Panc1 (cell line): ENCODE measurements around the gene C1orf198. TPM values are rescaled to one million over a fixed set of nuclear protein-coding genes. Genes with fewer than 3 reads are reported as not detected.
"Not testable (repeated sequence)": the region's sequence is repeated elsewhere in the genome, so short reads cannot be mapped to it uniquely, and the experiment has no call there.

Experiments
- ATAC-seq: fragments of 200-7000 bp; cut with Tn5 transposase; 2 replicates; pipeline ENCODE4 v1.9.1; 2020; ENCODE audit warnings: mild to moderate bottlenecking, moderate library complexity
- BruUV-seq: library from RNA; stranded (reverse); fragments of 400-500 nt; replicated peaks from 2 replicates; lab custom pipeline; 2021; lab: Mats Ljungman, UMichigan
- CTCF ChIA-PET: fragments of 300-600 bp; sonication (Branson Sonifier 250); formaldehyde crosslinking; loops from one replicate; lab custom pipeline; 2022; ENCODE audit warnings: antibody characterized with exemption; lab: Charles Lee
- POLR2A ChIA-PET: fragments of 300-600 bp; sonication (Branson Sonifier 250); formaldehyde crosslinking; loops from one replicate; lab custom pipeline; 2022; ENCODE audit warnings: antibody characterized with exemption; lab: Charles Lee
- DNase-seq: peaks from one replicate; pipeline ENCODE4 v3.0.0-alpha.2; 2010; ENCODE audit warnings: low read depth, low spot score
- H3K27ac ChIP-seq: 2 replicates; pipeline ENCODE4 v1.5.1; 2011; ENCODE audit warnings: mild to moderate bottlenecking, low read length, inconsistent platforms
- H3K27me3 ChIP-seq: fragments of 200-500 bp; sonication (Bioruptor generic); 2 replicates; pipeline ENCODE4 v1.6.0; 2014; ENCODE audit warnings: low read length, inconsistent platforms; ENCODE audit not compliant: control insufficient read depth, insufficient read depth
- H3K36me3 ChIP-seq: fragments of 200-500 bp; sonication (Bioruptor generic); 2 replicates; pipeline ENCODE4 v1.5.1; 2014; ENCODE audit warnings: inconsistent platforms, mild to moderate bottlenecking, low read length, moderate library complexity; ENCODE audit not compliant: control insufficient read depth, insufficient read depth
- H3K4me1 ChIP-seq: 2 replicates; pipeline ENCODE4 v1.5.1; 2011; ENCODE audit warnings: inconsistent platforms, mild to moderate bottlenecking, low read length, moderate library complexity; ENCODE audit not compliant: control insufficient read depth, insufficient read depth
- H3K4me3 ChIP-seq, 2 experiments: 2 replicates each; pipeline ENCODE4 v1.5.1; 2011 to 2012; ENCODE audit warnings: low read depth in 2 of 2, low read length in 2 of 2, mild to moderate bottlenecking in 2 of 2, inconsistent platforms in 1 of 2, moderate library complexity in 1 of 2
- H3K9me3 ChIP-seq: fragments of 200-500 bp; sonication (Bioruptor generic); 2 replicates; pipeline ENCODE4 v1.5.1; 2014; ENCODE audit warnings: low read depth, mild to moderate bottlenecking, inconsistent platforms, low read length, moderate library complexity; ENCODE audit not compliant: control insufficient read depth, insufficient read depth
- CTCF ChIP-seq: fragments of 450-650 bp; IDR thresholded peaks from 2 replicates; pipeline ENCODE4 v1.5.1; 2017; ENCODE audit warnings: mild to moderate bottlenecking
- POLR2AphosphoS5 ChIP-seq: IDR thresholded peaks from 2 replicates; pipeline ENCODE4 v1.6.1; 2012; ENCODE audit warnings: mild to moderate bottlenecking, low read depth, low read length, moderate library complexity
- REST ChIP-seq, 2 experiments: IDR thresholded peaks; 2 replicates each; pipeline ENCODE4 v1.6.1; 2011 to 2012; ENCODE audit warnings: low read depth in 2 of 2, control low read depth in 1 of 2, low read length in 1 of 2, mild to moderate bottlenecking in 1 of 2, moderate library complexity in 1 of 2; ENCODE audit not compliant: insufficient read depth in 1 of 2
- SIN3A ChIP-seq: IDR thresholded peaks from 2 replicates; pipeline ENCODE4 v1.6.1; 2012; ENCODE audit warnings: low read depth, mild to moderate bottlenecking, low read length, moderate library complexity, borderline replicate concordance; ENCODE audit not compliant: insufficient read depth
- TCF7L2 ChIP-seq: IDR thresholded peaks from 2 replicates; pipeline ENCODE4 v1.6.1; 2011; ENCODE audit warnings: mild to moderate bottlenecking, low read depth, low read length, inconsistent platforms
- in situ Hi-C: cut with HindIII; loops from 2 replicates; pipeline ENCODE4 v1.10.0; 2016; ENCODE audit warnings: low sequenced_read_pairs, low pct_unique_long_range_greater_than_20kb
- intact Hi-C: fragments of 100-400 bp; cut with micrococcal nuclease; formaldehyde crosslinking; loops from one replicate; pipeline ENCODE4 v1.10.0; 2022; ENCODE audit not compliant: unreplicated experiment
- total RNA-seq: library from RNA; stranded (reverse); gene quantifications from one replicate; pipeline ENCODE4 v1.2.1, GENCODE V29; 2021; ENCODE audit not compliant: unreplicated experiment

Gene C1orf198
- total RNA-seq, 1 experiment from 2014 or later, result 33.6 TPM

- Histone ChIP-seq H3K27me3 (no peaks in the 10 kb centered on the region), H3K27ac (peak overlapping the region; percentile 48), H3K4me3 (0 out of 4 replicates have a peak overlapping the region, but pooled peaks of 1 of the 2 experiments have one; percentile 8), H3K9me3 (peaks cover 8% of the 10 kb centered on the region; the same call in 1 of the 2 replicates), H3K4me1 (peaks cover 26% of the 10 kb centered on the region), H3K36me3 (no peaks in the 10 kb centered on the region)
- ATAC-seq (peak; percentile 79), DNase-seq (no peak)
- intact Hi-C loops (no loop called here), in situ Hi-C loops (no loop called here)
- BruUV-seq, result no TSS peak
- CTCF ChIA-PET, result no interaction called here
- POLR2A ChIA-PET, result no interaction called here
- TF ChIP-seq REST (IDR thresholded peaks at IDR 0.05; ENCODE audit: insufficient read depth in 1 of 2, low read depth in 2 of 2, low read length in 1 of 2) (no peak), TCF7L2 (no peak), SIN3A (no peak), CTCF (no peak), POLR2AphosphoS5 (no peak)
These were observed 18.7 kb downstream of the C1orf198 start for GRCh38 chr1:230849451-230850224.

- Histone ChIP-seq H3K27me3 (no peaks in the 10 kb centered on the region), H3K36me3 (no peaks in the 10 kb centered on the region), H3K27ac (no peak overlapping the region), H3K9me3 (peaks cover 3% of the 10 kb centered on the region; the same call in 1 of the 2 replicates), H3K4me1 (peaks cover 26% of the 10 kb centered on the region), H3K4me3 (no peak overlapping the region)
- no peak for TF ChIP-seq POLR2AphosphoS5
- no peak for TF ChIP-seq SIN3A
- no peak for TF ChIP-seq CTCF
- no peak for TF ChIP-seq TCF7L2
- no TSS peak for BruUV-seq
- ChIA-PET CTCF (no interaction called here), POLR2A (no interaction called here)
- in situ Hi-C loops (no loop called here), intact Hi-C loops (no loop called here)
- DNase-seq, result no peak
- ATAC-seq, result no peak
These were observed 20.1 kb downstream of the C1orf198 start for GRCh38 chr1:230848235-230848634.

- DNase-seq, H3K27ac ChIP-seq, H3K36me3 ChIP-seq, BruUV-seq, intact Hi-C loops, CTCF ChIA-PET, H3K9me3 ChIP-seq, POLR2A ChIA-PET, ATAC-seq, H3K4me3 ChIP-seq, H3K27me3 ChIP-seq, in situ Hi-C loops: not testable (repeated sequence)
- H3K4me1 ChIP-seq, result peaks cover 13% of the 10 kb centered on the region; the same call in 1 of the 2 replicates
These were observed 23.1 kb downstream of the C1orf198 start for GRCh38 chr1:230845184-230845583.
